HG03342 (cell line): Measurements from ENCODE around the gene KLHDC10.
"Not testable (repeated sequence)": the region's sequence is repeated elsewhere in the genome, so short reads cannot be mapped to it uniquely, and the experiment has no call there.

Experiments used
- ATAC-seq: cut with Tn5 transposase; IDR thresholded peaks from one replicate; pipeline ENCODE4 v1.9.1; 2021; ENCODE audit warnings: mild to moderate bottlenecking, moderate library complexity; ENCODE audit not compliant: unreplicated experiment

Gene KLHDC10

GRCh38 chr7:130114776-130115175 is 44.4 kb downstream of the KLHDC10 start:
- no peak for ATAC-seq

- no peak for ATAC-seq
Observed at GRCh38 chr7:130118294-130118693, 48.0 kb downstream of the KLHDC10 start.

- ATAC-seq, result no peak
Observed at GRCh38 chr7:130118801-130119200, 48.5 kb downstream of the KLHDC10 start.

GRCh38 chr7:130123501-130123900 is 53.2 kb downstream of the KLHDC10 start:
- no peak for ATAC-seq

GRCh38 chr7:130124711-130125110 is 54.4 kb downstream of the KLHDC10 start:
- ATAC-seq, result no peak

- not testable (repeated sequence) for ATAC-seq
Observed at GRCh38 chr7:130126840-130127239, 56.5 kb downstream of the KLHDC10 start.

- no peak for ATAC-seq
Observed at GRCh38 chr7:130127404-130127803, 57.1 kb downstream of the KLHDC10 start.

GRCh38 chr7:130127821-130128317 is 57.5 kb downstream of the KLHDC10 start:
- no peak for ATAC-seq

- ATAC-seq, result no peak
Observed at GRCh38 chr7:130129011-130129411, 58.7 kb downstream of the KLHDC10 start.

GRCh38 chr7:130131191-130131834 is 61.0 kb downstream of the KLHDC10 start:
- no peak for ATAC-seq

- no peak for ATAC-seq
Observed at GRCh38 chr7:130131964-130132875, 61.9 kb downstream of the KLHDC10 start.

- ATAC-seq, result no peak
Observed at GRCh38 chr7:130133029-130133782, 62.9 kb downstream of the KLHDC10 start.

GRCh38 chr7:130134106-130134636 is 63.8 kb downstream of the KLHDC10 start:
- no peak for ATAC-seq

- ATAC-seq, result no peak
Observed at GRCh38 chr7:130134726-130135125, 64.4 kb downstream of the KLHDC10 start.

- no peak for ATAC-seq
Observed at GRCh38 chr7:130135208-130136205, 65.2 kb downstream of the KLHDC10 start.

- ATAC-seq, result no peak
Observed at GRCh38 chr7:130136579-130137167, 66.3 kb downstream of the KLHDC10 start.

- ATAC-seq, result no peak
Observed at GRCh38 chr7:130137207-130137606, 66.9 kb downstream of the KLHDC10 start.

GRCh38 chr7:130139193-130139960 is 69.0 kb downstream of the KLHDC10 start:
- no peak for ATAC-seq
